Measurements from ENCODE around the gene PP2D1. TPM values are rescaled to one million over a fixed set of nuclear protein-coding genes. Genes with fewer than 3 reads are reported as not detected.
"Not testable (repeated sequence)": the region's sequence is repeated elsewhere in the genome, so short reads cannot be mapped to it uniquely, and the experiment has no call there.

The PP2D1 gene
- total RNA-seq, 1 experiment from 2014 or later = not detected

DNA sequence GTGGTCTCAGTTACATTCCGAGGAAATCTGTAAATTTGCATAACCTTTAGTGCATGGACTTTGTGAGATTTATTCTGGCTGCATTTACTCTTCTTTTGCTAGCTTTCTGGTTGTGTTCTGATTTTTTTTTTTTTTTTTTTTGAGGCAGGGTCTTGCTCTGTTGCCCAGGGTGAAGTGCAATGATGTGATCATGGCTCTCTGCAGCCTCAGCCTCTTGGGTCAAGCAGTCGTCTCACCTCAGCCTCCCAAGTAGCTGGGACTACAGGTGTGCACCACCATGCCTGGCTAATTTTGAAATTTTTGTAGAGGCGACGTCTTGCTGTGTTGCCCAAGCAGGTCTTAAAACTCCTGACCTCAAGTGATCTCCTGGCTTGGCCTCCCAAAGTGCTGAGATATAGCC, 52.6 kb downstream of the PP2D1 start:
- intact Hi-C loops (cut with micrococcal nuclease; ENCODE audit: unreplicated experiment) = no loop called here
- no TSS peak for BruUV-seq (replicated peaks)
- Mint-ChIP-seq H3K9me3 (ENCODE audit: low read depth, unreplicated experiment) (no peaks in the 10 kb centered on the region), H3K4me1 (ENCODE audit: low read depth, unreplicated experiment) (no peaks in the 10 kb centered on the region), H3K27me3 (ENCODE audit: unreplicated experiment) (no peaks in the 10 kb centered on the region), H3K4me3 (ENCODE audit: low read depth, unreplicated experiment) (no peak overlapping the region), H3K36me3 (ENCODE audit: insufficient read depth, unreplicated experiment) (peaks cover 10% of the 10 kb centered on the region), H3K27ac (ENCODE audit: unreplicated experiment) (no peak overlapping the region)
- DNase-seq = no peak
- CTCF ChIA-PET = interaction anchor here (0.9 to 1.2 kb wide), 2 partner anchors 10 to 12 kb away, joined by 3 read pairs; no protein-coding TSS in a partner anchor
- no peak for TF ChIP-seq CTCF (IDR thresholded peaks at IDR 0.05; ENCODE audit: unreplicated experiment)

- H3K4me3 Mint-ChIP-seq (ENCODE audit: low read depth, unreplicated experiment); H3K27ac Mint-ChIP-seq (ENCODE audit: unreplicated experiment); H3K27me3 Mint-ChIP-seq (ENCODE audit: unreplicated experiment); BruUV-seq (replicated peaks); intact Hi-C loops (cut with micrococcal nuclease; ENCODE audit: unreplicated experiment); DNase-seq; H3K9me3 Mint-ChIP-seq (ENCODE audit: low read depth, unreplicated experiment); H3K4me1 Mint-ChIP-seq (ENCODE audit: low read depth, unreplicated experiment): not testable (repeated sequence)
- CTCF ChIA-PET = interaction anchor here (0.7 to 1.0 kb wide), 3 partner anchors 9 to 68 kb away, joined by 3 to 5 read pairs (median 4); no protein-coding TSS in a partner anchor
- peaks cover 19% of the 10 kb centered on the region for H3K36me3 Mint-ChIP-seq (ENCODE audit: insufficient read depth, unreplicated experiment)
These were observed 54.7 kb downstream of the PP2D1 start for GRCh38 chr3:19957354-19957753.

DNA sequence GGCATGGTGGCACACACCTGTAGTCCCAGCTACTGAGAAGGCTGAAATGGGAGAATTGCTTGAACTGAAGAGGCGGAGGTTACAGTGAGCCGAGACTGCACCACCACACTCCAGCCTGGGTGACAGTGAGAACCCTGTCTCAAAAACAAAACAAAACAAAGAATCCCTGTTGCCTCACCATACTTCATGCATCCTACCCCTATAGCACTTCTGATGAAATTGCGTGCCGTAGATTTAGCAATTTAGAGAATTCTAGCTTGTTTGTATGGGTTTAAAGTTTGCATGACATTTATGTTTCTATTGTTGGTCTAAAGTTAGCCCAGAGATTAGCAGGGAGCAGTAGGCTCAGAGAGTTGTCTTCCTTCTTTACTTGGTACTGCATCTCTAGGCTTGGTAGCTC, 57.4 kb downstream of the PP2D1 start:
- BruUV-seq (replicated peaks) = no TSS peak
- H3K9me3 Mint-ChIP-seq (ENCODE audit: low read depth, unreplicated experiment) = no peaks in the 10 kb centered on the region
- CTCF ChIA-PET = interaction anchor here (0.8 kb wide), 1 partner anchor 185 kb away, joined by 3 read pairs; no protein-coding TSS in a partner anchor
- peaks cover 28% of the 10 kb centered on the region for H3K36me3 Mint-ChIP-seq (ENCODE audit: insufficient read depth, unreplicated experiment)
- no peak for DNase-seq
- no peaks in the 10 kb centered on the region for H3K27me3 Mint-ChIP-seq (ENCODE audit: unreplicated experiment)
- peaks cover 8% of the 10 kb centered on the region for H3K4me1 Mint-ChIP-seq (ENCODE audit: low read depth, unreplicated experiment)
- H3K4me3 Mint-ChIP-seq (ENCODE audit: low read depth, unreplicated experiment) = no peak overlapping the region
- no peak overlapping the region for H3K27ac Mint-ChIP-seq (ENCODE audit: unreplicated experiment)
- intact Hi-C loops (cut with micrococcal nuclease; ENCODE audit: unreplicated experiment) = no loop called here
- TF ChIP-seq CTCF (IDR thresholded peaks at IDR 0.05; ENCODE audit: unreplicated experiment) = no peak

DNA sequence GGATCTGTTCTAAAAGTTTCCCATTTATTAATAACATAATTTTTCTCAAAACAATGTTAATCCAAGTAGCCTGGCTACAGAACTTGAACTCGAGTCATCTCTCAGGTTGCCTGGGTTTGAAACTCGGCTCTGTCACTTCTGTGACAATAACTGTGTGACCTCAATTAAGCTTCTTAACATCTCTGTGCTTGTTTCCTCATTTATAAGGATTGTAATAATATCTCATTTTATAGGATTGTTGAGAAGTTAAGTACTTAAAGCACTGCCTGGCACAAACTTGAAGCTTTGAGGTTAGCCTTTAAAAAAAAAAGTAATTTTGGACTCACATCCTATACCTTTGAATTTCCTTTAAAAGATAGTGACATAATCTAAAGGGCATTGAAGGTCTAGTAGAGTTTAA, 61.7 kb downstream of the PP2D1 start:
- Mint-ChIP-seq H3K4me3 (ENCODE audit: low read depth, unreplicated experiment) (no peak overlapping the region), H3K4me1 (ENCODE audit: low read depth, unreplicated experiment) (peaks cover 11% of the 10 kb centered on the region), H3K27me3 (ENCODE audit: unreplicated experiment) (no peaks in the 10 kb centered on the region), H3K36me3 (ENCODE audit: insufficient read depth, unreplicated experiment) (peaks cover 66% of the 10 kb centered on the region), H3K9me3 (ENCODE audit: low read depth, unreplicated experiment) (no peaks in the 10 kb centered on the region), H3K27ac (ENCODE audit: unreplicated experiment) (no peak overlapping the region)
- CTCF ChIA-PET = interaction anchor here (0.9 kb wide), 1 partner anchor 61 kb away, joined by 3 read pairs; no protein-coding TSS in a partner anchor
- intact Hi-C loops (cut with micrococcal nuclease; ENCODE audit: unreplicated experiment) = loop anchor here (1.0 kb wide), 1 partner anchor 52 kb away; no protein-coding TSS in a partner anchor
- TF ChIP-seq CTCF (IDR thresholded peaks at IDR 0.05; ENCODE audit: unreplicated experiment) = no peak
- no peak for DNase-seq
- no TSS peak for BruUV-seq (replicated peaks)

DNA sequence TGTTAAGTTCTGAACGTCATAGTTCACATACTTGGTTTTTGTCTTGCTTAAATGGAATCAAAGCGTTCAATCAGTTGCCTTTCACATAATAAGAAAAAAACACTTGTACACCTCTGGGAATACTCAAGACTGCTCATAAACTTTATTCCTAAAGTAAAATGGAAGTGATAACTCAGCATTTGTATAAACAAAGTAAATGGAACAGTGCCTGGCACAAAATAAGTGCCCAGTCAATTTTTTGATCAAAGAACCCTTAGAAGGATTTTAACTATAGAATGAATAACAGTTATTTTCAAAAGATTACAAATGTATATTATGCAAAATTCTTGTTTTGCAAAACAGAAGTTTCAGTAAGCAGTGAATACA, 63.9 kb downstream of the PP2D1 start:
- no peak for DNase-seq
- peak overlapping the region; percentile 77 for H3K4me3 Mint-ChIP-seq (ENCODE audit: low read depth, unreplicated experiment)
- H3K36me3 Mint-ChIP-seq (ENCODE audit: insufficient read depth, unreplicated experiment) = peaks cover 56% of the 10 kb centered on the region
- no peak for TF ChIP-seq CTCF (IDR thresholded peaks at IDR 0.05; ENCODE audit: unreplicated experiment)
- H3K27ac Mint-ChIP-seq (ENCODE audit: unreplicated experiment) = peak overlapping the region; percentile 72
- H3K9me3 Mint-ChIP-seq (ENCODE audit: low read depth, unreplicated experiment) = no peaks in the 10 kb centered on the region
- CTCF ChIA-PET = interaction anchor here (0.8 to 1.1 kb wide), 4 partner anchors 9 to 76 kb away, joined by 3 to 5 read pairs (median 4); no protein-coding TSS in a partner anchor
- BruUV-seq (replicated peaks) = no TSS peak
- peaks cover 21% of the 10 kb centered on the region for H3K4me1 Mint-ChIP-seq (ENCODE audit: low read depth, unreplicated experiment)
- no peaks in the 10 kb centered on the region for H3K27me3 Mint-ChIP-seq (ENCODE audit: unreplicated experiment)
- intact Hi-C loops (cut with micrococcal nuclease; ENCODE audit: unreplicated experiment) = loop anchor here (5.0 to 10.0 kb wide), 2 partner anchors 89 to 237 kb away; partner anchors contain the start of gene SGO1

All from Calu3 (cell line).